ENCODE data around the gene SHD. TPM values are rescaled to one million over a fixed set of nuclear protein-coding genes. Genes with fewer than 3 reads are reported as not detected.

SHD gene
- total and polyA plus RNA-seq, 2 of the 13 experiments (the other 11 are each of a cell fraction or from before 2014, with no cell fraction given), result 0.11 to 0.20 TPM

DNA sequence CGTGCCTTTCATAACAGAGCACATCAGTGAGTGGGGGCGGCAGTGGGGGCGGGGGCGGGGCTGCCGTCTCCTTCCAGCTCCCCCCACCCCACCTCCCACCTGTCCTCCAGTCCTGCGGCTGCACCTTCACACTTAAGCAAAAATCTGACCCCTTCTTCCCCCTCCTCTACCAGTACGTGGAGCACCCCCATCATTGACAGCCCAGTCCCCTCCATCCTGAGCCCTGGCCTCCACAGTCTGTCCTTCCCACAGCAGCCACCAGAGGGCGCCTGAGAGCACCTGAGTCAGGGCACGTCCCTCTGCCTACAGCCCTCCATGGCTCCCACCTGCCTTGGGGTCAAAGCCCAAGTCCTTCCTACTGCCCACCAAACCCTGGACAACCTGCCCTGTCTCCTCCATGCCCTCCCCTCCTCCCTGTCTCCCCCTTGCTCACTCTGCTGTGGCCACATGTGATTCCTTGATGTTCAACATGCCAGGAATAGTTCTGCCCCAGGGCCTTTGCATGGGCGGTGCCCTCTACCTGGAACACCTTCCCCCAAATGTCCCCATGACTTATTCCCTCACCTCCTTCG lies 45.7 kb upstream of the SHD start (continued):
- TF ChIP-seq, protein P1, sequence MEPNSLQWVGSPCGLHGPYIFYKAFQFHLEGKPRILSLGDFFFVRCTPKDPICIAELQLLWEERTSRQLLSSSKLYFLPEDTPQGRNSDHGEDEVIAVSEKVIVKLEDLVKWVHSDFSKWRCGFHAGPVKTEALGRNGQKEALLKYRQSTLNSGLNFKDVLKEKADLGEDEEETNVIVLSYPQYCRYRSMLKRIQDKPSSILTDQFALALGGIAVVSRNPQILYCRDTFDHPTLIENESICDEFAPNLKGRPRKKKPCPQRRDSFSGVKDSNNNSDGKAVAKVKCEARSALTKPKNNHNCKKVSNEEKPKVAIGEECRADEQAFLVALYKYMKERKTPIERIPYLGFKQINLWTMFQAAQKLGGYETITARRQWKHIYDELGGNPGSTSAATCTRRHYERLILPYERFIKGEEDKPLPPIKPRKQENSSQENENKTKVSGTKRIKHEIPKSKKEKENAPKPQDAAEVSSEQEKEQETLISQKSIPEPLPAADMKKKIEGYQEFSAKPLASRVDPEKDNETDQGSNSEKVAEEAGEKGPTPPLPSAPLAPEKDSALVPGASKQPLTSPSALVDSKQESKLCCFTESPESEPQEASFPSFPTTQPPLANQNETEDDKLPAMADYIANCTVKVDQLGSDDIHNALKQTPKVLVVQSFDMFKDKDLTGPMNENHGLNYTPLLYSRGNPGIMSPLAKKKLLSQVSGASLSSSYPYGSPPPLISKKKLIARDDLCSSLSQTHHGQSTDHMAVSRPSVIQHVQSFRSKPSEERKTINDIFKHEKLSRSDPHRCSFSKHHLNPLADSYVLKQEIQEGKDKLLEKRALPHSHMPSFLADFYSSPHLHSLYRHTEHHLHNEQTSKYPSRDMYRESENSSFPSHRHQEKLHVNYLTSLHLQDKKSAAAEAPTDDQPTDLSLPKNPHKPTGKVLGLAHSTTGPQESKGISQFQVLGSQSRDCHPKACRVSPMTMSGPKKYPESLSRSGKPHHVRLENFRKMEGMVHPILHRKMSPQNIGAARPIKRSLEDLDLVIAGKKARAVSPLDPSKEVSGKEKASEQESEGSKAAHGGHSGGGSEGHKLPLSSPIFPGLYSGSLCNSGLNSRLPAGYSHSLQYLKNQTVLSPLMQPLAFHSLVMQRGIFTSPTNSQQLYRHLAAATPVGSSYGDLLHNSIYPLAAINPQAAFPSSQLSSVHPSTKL (CRISPR knock-in tag; IDR thresholded peaks at IDR 0.05), result no peak
- TF ChIP-seq ELF1 (CRISPR knock-in tag; IDR thresholded peaks at IDR 0.05), result no peak
- TF ChIP-seq MAZ (IDR thresholded peaks at IDR 0.05; ENCODE audit: borderline replicate concordance, low read depth, low read length), result peak; percentile 56; the same call in 1 of the 2 replicates
- TF ChIP-seq MAZ (CRISPR knock-in tag; IDR thresholded peaks at IDR 0.05; ENCODE audit: low read depth), result no peak
- TF ChIP-seq PCBP1 (IDR thresholded peaks at IDR 0.05; ENCODE audit: borderline replicate concordance, low read depth, low read length), result peak; percentile 91; the same call in 1 of the 2 replicates
- TF ChIP-seq, protein P2, sequence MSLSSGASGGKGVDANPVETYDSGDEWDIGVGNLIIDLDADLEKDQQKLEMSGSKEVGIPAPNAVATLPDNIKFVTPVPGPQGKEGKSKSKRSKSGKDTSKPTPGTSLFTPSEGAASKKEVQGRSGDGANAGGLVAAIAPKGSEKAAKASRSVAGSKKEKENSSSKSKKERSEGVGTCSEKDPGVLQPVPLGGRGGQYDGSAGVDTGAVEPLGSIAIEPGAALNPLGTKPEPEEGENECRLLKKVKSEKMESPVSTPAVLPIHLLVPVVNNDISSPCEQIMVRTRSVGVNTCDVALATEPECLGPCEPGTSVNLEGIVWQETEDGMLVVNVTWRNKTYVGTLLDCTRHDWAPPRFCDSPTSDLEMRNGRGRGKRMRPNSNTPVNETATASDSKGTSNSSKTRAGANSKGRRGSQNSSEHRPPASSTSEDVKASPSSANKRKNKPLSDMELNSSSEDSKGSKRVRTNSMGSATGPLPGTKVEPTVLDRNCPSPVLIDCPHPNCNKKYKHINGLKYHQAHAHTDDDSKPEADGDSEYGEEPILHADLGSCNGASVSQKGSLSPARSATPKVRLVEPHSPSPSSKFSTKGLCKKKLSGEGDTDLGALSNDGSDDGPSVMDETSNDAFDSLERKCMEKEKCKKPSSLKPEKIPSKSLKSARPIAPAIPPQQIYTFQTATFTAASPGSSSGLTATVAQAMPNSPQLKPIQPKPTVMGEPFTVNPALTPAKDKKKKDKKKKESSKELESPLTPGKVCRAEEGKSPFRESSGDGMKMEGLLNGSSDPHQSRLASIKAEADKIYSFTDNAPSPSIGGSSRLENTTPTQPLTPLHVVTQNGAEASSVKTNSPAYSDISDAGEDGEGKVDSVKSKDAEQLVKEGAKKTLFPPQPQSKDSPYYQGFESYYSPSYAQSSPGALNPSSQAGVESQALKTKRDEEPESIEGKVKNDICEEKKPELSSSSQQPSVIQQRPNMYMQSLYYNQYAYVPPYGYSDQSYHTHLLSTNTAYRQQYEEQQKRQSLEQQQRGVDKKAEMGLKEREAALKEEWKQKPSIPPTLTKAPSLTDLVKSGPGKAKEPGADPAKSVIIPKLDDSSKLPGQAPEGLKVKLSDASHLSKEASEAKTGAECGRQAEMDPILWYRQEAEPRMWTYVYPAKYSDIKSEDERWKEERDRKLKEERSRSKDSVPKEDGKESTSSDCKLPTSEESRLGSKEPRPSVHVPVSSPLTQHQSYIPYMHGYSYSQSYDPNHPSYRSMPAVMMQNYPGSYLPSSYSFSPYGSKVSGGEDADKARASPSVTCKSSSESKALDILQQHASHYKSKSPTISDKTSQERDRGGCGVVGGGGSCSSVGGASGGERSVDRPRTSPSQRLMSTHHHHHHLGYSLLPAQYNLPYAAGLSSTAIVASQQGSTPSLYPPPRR (CRISPR knock-in tag; IDR thresholded peaks at IDR 0.05; ENCODE audit: borderline replicate concordance), result no peak
- no peak for TF ChIP-seq CAMTA2 (CRISPR knock-in tag; IDR thresholded peaks at IDR 0.05; ENCODE audit: borderline replicate concordance)
- TF ChIP-seq, protein P3, sequence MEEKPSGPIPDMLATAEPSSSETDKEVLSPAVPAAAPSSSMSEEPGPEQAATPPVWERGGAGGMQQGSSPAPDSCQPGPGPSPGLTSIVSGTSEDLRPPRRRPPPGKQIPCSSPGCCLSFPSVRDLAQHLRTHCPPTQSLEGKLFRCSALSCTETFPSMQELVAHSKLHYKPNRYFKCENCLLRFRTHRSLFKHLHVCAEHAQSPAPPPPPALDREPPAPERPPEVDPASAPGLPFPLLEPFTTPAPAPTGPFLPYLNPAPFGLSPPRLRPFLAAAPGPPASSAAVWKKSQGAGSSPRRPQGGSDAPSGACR (CRISPR knock-in tag; IDR thresholded peaks at IDR 0.05), result no peak
- no peak for TF ChIP-seq ZNF713 (CRISPR knock-in tag; IDR thresholded peaks at IDR 0.05)
- TF ChIP-seq, protein P4, sequence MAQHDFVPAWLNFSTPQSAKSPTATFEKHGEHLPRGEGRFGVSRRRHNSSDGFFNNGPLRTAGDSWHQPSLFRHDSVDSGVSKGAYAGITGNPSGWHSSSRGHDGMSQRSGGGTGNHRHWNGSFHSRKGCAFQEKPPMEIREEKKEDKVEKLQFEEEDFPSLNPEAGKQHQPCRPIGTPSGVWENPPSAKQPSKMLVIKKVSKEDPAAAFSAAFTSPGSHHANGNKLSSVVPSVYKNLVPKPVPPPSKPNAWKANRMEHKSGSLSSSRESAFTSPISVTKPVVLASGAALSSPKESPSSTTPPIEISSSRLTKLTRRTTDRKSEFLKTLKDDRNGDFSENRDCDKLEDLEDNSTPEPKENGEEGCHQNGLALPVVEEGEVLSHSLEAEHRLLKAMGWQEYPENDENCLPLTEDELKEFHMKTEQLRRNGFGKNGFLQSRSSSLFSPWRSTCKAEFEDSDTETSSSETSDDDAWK (CRISPR knock-in tag; IDR thresholded peaks at IDR 0.05), result no peak
- peak; percentile 74 for TF ChIP-seq HDAC1 (CRISPR knock-in tag; IDR thresholded peaks at IDR 0.05)
- TF ChIP-seq, protein P5, sequence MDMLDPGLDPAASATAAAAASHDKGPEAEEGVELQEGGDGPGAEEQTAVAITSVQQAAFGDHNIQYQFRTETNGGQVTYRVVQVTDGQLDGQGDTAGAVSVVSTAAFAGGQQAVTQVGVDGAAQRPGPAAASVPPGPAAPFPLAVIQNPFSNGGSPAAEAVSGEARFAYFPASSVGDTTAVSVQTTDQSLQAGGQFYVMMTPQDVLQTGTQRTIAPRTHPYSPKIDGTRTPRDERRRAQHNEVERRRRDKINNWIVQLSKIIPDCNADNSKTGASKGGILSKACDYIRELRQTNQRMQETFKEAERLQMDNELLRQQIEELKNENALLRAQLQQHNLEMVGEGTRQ (IDR thresholded peaks at IDR 0.05; ENCODE audit: low read depth, low read length), result no peak
- TF ChIP-seq, protein P5 (CRISPR knock-in tag; IDR thresholded peaks at IDR 0.05; ENCODE audit: borderline replicate concordance), result no peak
- no peak for TF ChIP-seq ZC3H13 (CRISPR knock-in tag; IDR thresholded peaks at IDR 0.05)
- 0 out of 2 replicates have a peak, but pooled peaks have one; percentile 16 for TF ChIP-seq GATAD2A (CRISPR knock-in tag; IDR thresholded peaks at IDR 0.05)
